Gastroesophageal sphincter (tissue), 4 donors: ENCODE data around the gene GCKR. TPM values are rescaled to one million over a fixed set of nuclear protein-coding genes. Genes with fewer than 3 reads are reported as not detected.

Experiments used
- ATAC-seq: fragments of 150-250 bp; one replicate; pipeline ENCODE4 v1.9.1; 2016; ENCODE audit warnings: mild to moderate bottlenecking, moderate library complexity
- H3K27ac ChIP-seq, 4 donors: fragments of 200-600 bp; sonication (generic) in 3 of 4; 1 replicate in 3 of 4; 2 replicates in 1 of 4; pipeline ENCODE4 v1.5.1; 2016 to 2019
- H3K27me3 ChIP-seq: fragments of 200-600 bp; sonication (generic); one replicate; pipeline ENCODE4 v1.5.1; 2019
- H3K36me3 ChIP-seq, 2 donors: fragments of 200-600 bp; sonication (generic); one replicate each; pipeline ENCODE4 v1.5.1; 2019; ENCODE audit warnings: control low read depth in 1 of 2
- H3K4me1 ChIP-seq, 3 donors: fragments of 200-600 bp; sonication (generic); 1 replicate in 2 of 3; 2 replicates in 1 of 3; pipeline ENCODE4 v1.5.1; 2016 to 2019; ENCODE audit warnings: control low read depth in 2 of 3
- H3K4me3 ChIP-seq, 2 donors: fragments of 200-600 bp; sonication (generic); one replicate each; pipeline ENCODE4 v1.5.1; 2019; ENCODE audit warnings: mild to moderate bottlenecking in 1 of 2, moderate library complexity in 1 of 2
- H3K9me3 ChIP-seq, 3 donors: fragments of 200-600 bp; sonication (generic); one replicate each; pipeline ENCODE4 v1.5.1; 2017 to 2019; ENCODE audit warnings: control low read depth in 2 of 3
- EP300 ChIP-seq: sonication (generic); formaldehyde crosslinking; IDR thresholded peaks from one replicate; pipeline ENCODE4 v1.6.1; 2017; ENCODE audit warnings: antibody characterized with exemption, mild to moderate bottlenecking
- POLR2A ChIP-seq, 2 donors: fragments of 450-650 bp; IDR thresholded peaks; one replicate each; pipeline ENCODE4 v1.6.1; 2017; ENCODE audit warnings: antibody characterized with exemption in 2 of 2, mild to moderate bottlenecking in 2 of 2, moderate library complexity in 1 of 2
- POLR2AphosphoS5 ChIP-seq: sonication (generic); formaldehyde crosslinking; IDR thresholded peaks from one replicate; pipeline ENCODE4 v1.6.1; 2017; ENCODE audit warnings: antibody characterized with exemption
- WGBS, 2 donors: methylation state at CpG; one replicate each; pipeline ENCODE4 v1.1.5; 2018; ENCODE audit warnings: low coverage in 1 of 2; 5-methylcytosine and 5-hydroxymethylcytosine counted together
- total RNA-seq, 4 donors: library from RNA; depleted of rRNA; stranded (reverse); fragments of >200 nt; gene quantifications; one replicate each; pipeline ENCODE4 v1.1.0, GENCODE V29; 2016
- TF ChIP-seq, protein P1 (sequence below), 4 experiments: fragments of 200-600 bp in 2 of 4; fragments of 450-650 bp in 2 of 4; sonication (generic) in 1 of 4; IDR thresholded peaks; one replicate each; pipeline ENCODE4 v1.5.1; 2017 to 2019; ENCODE audit warnings: antibody characterized with exemption in 4 of 4, mild to moderate bottlenecking in 2 of 4, moderate library complexity in 2 of 4

Gene GCKR, protein sequence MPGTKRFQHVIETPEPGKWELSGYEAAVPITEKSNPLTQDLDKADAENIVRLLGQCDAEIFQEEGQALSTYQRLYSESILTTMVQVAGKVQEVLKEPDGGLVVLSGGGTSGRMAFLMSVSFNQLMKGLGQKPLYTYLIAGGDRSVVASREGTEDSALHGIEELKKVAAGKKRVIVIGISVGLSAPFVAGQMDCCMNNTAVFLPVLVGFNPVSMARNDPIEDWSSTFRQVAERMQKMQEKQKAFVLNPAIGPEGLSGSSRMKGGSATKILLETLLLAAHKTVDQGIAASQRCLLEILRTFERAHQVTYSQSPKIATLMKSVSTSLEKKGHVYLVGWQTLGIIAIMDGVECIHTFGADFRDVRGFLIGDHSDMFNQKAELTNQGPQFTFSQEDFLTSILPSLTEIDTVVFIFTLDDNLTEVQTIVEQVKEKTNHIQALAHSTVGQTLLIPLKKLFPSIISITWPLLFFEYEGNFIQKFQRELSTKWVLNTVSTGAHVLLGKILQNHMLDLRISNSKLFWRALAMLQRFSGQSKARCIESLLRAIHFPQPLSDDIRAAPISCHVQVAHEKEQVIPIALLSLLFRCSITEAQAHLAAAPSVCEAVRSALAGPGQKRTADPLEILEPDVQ
- under 1 TPM in 1 of 4 donors, not detected in 3; 0.58 TPM for total RNA-seq

DNA sequence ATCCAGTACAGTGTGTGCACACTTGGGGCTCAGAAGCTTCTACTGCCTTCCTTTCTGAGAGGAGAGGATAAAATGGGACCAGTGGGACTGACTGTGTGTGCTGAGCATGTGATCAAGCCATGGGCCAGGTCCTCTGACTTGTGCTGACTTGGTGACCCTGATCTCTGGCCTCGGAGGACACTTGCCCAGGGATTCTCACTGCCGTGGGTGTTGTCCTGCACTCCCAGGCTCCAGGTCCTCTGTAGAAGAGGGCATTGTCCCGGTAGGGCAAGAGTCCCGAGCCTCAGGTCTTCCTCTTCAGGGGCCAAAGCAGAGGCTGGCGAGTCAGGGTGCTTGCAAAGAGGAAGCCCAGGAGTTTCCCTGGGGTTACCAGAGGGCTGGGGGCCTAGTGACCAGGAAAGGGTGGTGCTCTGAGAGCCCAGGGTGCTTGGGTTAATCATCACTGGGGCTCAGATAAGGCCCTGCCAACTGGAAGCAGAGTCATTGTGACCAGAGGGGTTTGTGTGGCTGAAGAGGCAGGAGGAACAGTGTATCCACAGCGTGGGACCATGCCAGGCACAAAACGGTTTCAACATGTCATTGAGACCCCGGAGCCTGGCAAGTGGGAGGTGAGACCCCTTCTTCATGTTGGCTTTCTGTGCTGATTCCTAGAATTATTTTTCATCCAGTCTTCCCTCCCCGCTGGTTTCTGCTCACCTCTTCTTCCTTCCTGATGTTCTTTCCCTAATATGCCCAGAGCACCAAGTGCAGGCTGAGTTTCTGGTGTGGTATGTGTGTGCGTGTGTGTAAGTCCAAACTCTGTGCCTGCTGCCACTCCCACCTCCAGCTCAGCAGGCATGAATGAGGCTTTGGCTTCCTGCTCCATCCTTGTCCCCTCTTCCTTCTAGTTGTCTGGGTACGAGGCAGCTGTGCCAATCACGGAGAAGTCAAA lies at the start of gene GCKR:
TSS of gene GCKR (plus strand) at position 483 of the 931 bp plus-strand sequence. CDS start at position 549, 66 bp downstream.
- peaks cover 7% of the 10 kb centered on the region for H3K27me3 ChIP-seq
- H3K27ac ChIP-seq: no peak within 1 kb of the TSS
- H3K9me3 ChIP-seq: no peaks in the 10 kb centered on the region
- H3K4me3 ChIP-seq: no peak within 1 kb of the TSS
- 74 to 88% methylated on average over 3 to 5 of the region's 12 CpGs for WGBS, 2 donors
- peaks cover 0 to 24% (median 0%) of the 10 kb centered on the region in 3 donors for H3K4me1 ChIP-seq
- no peak for TF ChIP-seq POLR2AphosphoS5
- no peak for TF ChIP-seq POLR2A (IDR thresholded peaks at IDR 0.05)
- TF ChIP-seq EP300: no peak
- TF ChIP-seq, protein P1, sequence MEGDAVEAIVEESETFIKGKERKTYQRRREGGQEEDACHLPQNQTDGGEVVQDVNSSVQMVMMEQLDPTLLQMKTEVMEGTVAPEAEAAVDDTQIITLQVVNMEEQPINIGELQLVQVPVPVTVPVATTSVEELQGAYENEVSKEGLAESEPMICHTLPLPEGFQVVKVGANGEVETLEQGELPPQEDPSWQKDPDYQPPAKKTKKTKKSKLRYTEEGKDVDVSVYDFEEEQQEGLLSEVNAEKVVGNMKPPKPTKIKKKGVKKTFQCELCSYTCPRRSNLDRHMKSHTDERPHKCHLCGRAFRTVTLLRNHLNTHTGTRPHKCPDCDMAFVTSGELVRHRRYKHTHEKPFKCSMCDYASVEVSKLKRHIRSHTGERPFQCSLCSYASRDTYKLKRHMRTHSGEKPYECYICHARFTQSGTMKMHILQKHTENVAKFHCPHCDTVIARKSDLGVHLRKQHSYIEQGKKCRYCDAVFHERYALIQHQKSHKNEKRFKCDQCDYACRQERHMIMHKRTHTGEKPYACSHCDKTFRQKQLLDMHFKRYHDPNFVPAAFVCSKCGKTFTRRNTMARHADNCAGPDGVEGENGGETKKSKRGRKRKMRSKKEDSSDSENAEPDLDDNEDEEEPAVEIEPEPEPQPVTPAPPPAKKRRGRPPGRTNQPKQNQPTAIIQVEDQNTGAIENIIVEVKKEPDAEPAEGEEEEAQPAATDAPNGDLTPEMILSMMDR (IDR thresholded peaks at IDR 0.05): no peak
- peaks cover 0 to 5% of the 10 kb centered on the region in 2 donors for H3K36me3 ChIP-seq
- no peak for ATAC-seq

DNA sequence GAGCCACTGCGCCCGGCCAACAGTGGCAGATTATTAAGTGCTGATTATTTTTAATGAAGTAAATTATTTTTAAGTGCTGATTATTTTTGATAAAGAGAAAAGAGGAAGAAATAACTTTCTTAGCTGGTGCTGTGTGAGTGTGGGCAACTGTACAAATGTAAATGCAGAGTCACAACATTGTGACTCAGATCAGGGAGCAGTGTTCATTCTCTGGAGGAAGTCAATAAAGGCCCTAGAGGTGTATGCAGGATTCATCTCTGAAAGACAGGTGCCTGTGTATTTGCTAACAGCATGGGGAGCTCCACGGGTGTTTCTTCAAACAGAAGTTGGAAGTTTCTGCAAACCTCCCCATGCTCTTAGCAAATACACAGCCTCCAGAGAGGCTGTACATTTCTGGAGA lies 48.3 kb upstream of the GCKR start:
- 75% methylated on average over 3 of the region's 3 CpGs; no CpG with 5 or more reads in 1 of the 2 donors for WGBS, 2 donors
- H3K36me3 ChIP-seq: peaks cover 0 to 90% of the 10 kb centered on the region in 2 donors
- H3K27ac ChIP-seq: no peak overlapping the region
- no peaks in the 10 kb centered on the region for H3K27me3 ChIP-seq
- no peak overlapping the region for H3K4me3 ChIP-seq
- TF ChIP-seq, protein P1 (IDR thresholded peaks at IDR 0.05): no peak
- no peak for TF ChIP-seq POLR2A (IDR thresholded peaks at IDR 0.05)
- TF ChIP-seq POLR2AphosphoS5: no peak
- no peak for TF ChIP-seq EP300
- no peak for ATAC-seq
- H3K9me3 ChIP-seq: no peaks in the 10 kb centered on the region
- H3K4me1 ChIP-seq: no peaks in the 10 kb centered on the region

DNA sequence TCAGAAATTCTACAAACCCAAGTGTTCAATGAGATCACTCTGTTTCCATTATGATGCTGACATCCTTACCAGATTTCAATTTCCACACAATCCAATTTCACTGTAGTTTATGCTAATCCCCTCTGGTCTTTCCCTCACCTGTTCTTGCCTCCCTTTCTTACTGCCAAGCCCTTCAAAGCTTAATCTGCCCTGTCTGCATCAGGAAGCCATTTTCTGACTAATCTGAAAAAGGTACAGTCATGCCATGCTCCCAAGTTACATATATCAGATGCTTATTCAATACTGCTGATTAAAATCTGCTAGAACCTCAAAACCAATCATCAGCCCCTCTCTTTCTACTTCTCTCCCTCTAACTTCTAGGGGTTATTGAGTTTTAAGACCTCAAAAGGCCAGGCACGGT lies 45.5 kb upstream of the GCKR start:
- Histone ChIP-seq H3K4me3 (no peak overlapping the region), H3K27me3 (no peaks in the 10 kb centered on the region), H3K27ac (no peak overlapping the region), H3K4me1 (no peaks in the 10 kb centered on the region), H3K9me3 (no peaks in the 10 kb centered on the region), H3K36me3 (peaks cover 0 to 95% of the 10 kb centered on the region in 2 donors)
- WGBS, 2 donors: no CpG with 5 or more reads among the region's 1 CpG
- no peak for TF ChIP-seq EP300
- TF ChIP-seq POLR2AphosphoS5: no peak
- TF ChIP-seq, protein P1 (IDR thresholded peaks at IDR 0.05): no peak
- TF ChIP-seq POLR2A (IDR thresholded peaks at IDR 0.05): no peak
- no peak for ATAC-seq

DNA sequence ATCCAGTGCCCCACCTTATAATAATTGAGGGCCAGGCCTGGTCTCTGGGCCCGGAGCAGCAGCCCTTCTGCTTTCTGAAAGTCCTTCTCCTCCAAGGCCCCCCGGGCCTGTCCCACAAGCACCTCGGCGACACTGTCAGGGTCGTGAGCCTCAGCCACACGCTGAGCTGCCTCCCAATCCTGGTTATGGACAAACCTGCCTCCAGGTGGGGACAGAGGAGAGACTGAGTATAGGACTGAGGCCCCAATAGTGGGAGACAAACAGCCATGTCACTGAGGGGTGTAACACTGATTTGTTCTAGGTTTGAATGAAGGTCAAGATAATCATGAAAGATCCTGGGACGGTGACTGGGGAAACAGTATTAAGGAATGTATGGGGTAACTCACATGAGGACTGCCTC lies 42.7 kb upstream of the GCKR start:
- peaks cover 0 to 98% of the 10 kb centered on the region in 2 donors for H3K36me3 ChIP-seq
- no peak for ATAC-seq
- 80 to 100% methylated on average over 1 to 4 of the region's 7 CpGs for WGBS, 2 donors
- H3K4me1 ChIP-seq: no peaks in the 10 kb centered on the region
- H3K9me3 ChIP-seq: no peaks in the 10 kb centered on the region
- TF ChIP-seq, protein P1 (IDR thresholded peaks at IDR 0.05): no peak
- TF ChIP-seq POLR2AphosphoS5 (no peak), EP300 (no peak), POLR2A (IDR thresholded peaks at IDR 0.05) (no peak)
- H3K27me3 ChIP-seq: no peaks in the 10 kb centered on the region
- no peak overlapping the region for H3K4me3 ChIP-seq
- H3K27ac ChIP-seq: no peak overlapping the region
